Ishikawa (cell line): Measurements from ENCODE around the gene POLR3G.
A peak's percentile ranks its signal among the peaks of the same experiment; 100 is the strongest.

Source experiments
- CEBPB ChIP-seq: IDR thresholded peaks from 2 replicates; pipeline ENCODE4 v1.6.1; 2012
- CREB1 ChIP-seq: IDR thresholded peaks from 2 replicates; pipeline ENCODE4 v1.6.1; 2012; ENCODE audit warnings: low read depth
- EGR1 ChIP-seq: IDR thresholded peaks from 2 replicates; pipeline ENCODE4 v1.6.1; 2012
- EP300 ChIP-seq: IDR thresholded peaks from 2 replicates; pipeline ENCODE4 v1.6.1; 2012; ENCODE audit warnings: borderline replicate concordance
- FOXM1 ChIP-seq: IDR thresholded peaks from 2 replicates; pipeline ENCODE4 v1.6.1; 2012; ENCODE audit warnings: low read depth, borderline replicate concordance
- MAX ChIP-seq: IDR thresholded peaks from 2 replicates; pipeline ENCODE4 v1.6.1; 2012
- NFIC ChIP-seq: IDR thresholded peaks from 2 replicates; pipeline ENCODE4 v1.6.1; 2012
- RAD21 ChIP-seq: IDR thresholded peaks from 2 replicates; pipeline ENCODE4 v1.6.1; 2012; ENCODE audit warnings: low read depth
- REST ChIP-seq: IDR thresholded peaks from 2 replicates; pipeline ENCODE4 v1.6.1; 2012; ENCODE audit warnings: low read depth, mild to moderate bottlenecking
- TAF1 ChIP-seq: IDR thresholded peaks from 2 replicates; pipeline ENCODE4 v1.6.1; 2012; ENCODE audit warnings: low read depth, mild to moderate bottlenecking
- TCF12 ChIP-seq: IDR thresholded peaks from 2 replicates; pipeline ENCODE4 v1.6.1; 2012; ENCODE audit warnings: low read depth
- TEAD4 ChIP-seq: IDR thresholded peaks from 2 replicates; pipeline ENCODE4 v1.6.1; 2012
- USF1 ChIP-seq: IDR thresholded peaks from 2 replicates; pipeline ENCODE4 v1.6.1; 2012
- YY1 ChIP-seq: IDR thresholded peaks from 2 replicates; pipeline ENCODE4 v1.6.1; 2012; ENCODE audit warnings: low read depth
- ZBTB7A ChIP-seq: IDR thresholded peaks from 2 replicates; pipeline ENCODE4 v1.6.1; 2012; ENCODE audit warnings: low read depth

The POLR3G gene

GRCh38 chr5:90474235-90475107, at the start of gene POLR3G, which contains the start of gene MBLAC2:
Gene POLR3G, plus strand, starts transcription at chr5:90474864. Its CDS starts 10,704 bp downstream, at chr5:90485568.
Gene MBLAC2, minus strand, starts transcription at chr5:90474771. Its CDS starts 479 bp downstream, at chr5:90474292.
- TF ChIP-seq REST: no peak
- peak; percentile 14; the same call in 1 of the 2 replicates for TF ChIP-seq TEAD4
- TF ChIP-seq CREB1: no peak
- peak; percentile 50 for TF ChIP-seq ZBTB7A
- TF ChIP-seq YY1: no peak
- peak; percentile 18; the same call in 1 of the 2 replicates for TF ChIP-seq CEBPB
- peak; percentile 97 for TF ChIP-seq MAX
- TF ChIP-seq EGR1: peak; percentile 94
- TF ChIP-seq NFIC: peak; percentile 51; the same call in 1 of the 2 replicates
- no peak; the same call in 1 of the 2 replicates for TF ChIP-seq RAD21
- TF ChIP-seq TCF12: peak; percentile 75
- TF ChIP-seq TAF1: peak; percentile 64
- TF ChIP-seq FOXM1: no peak
- no peak for TF ChIP-seq USF1
- TF ChIP-seq EP300: no peak

GRCh38 chr5:90434116-90434714, 40.4 kb upstream of the POLR3G start:
- TF ChIP-seq NFIC: no peak
- TF ChIP-seq RAD21: peak; percentile 77
- TF ChIP-seq MAX: no peak
- TF ChIP-seq ZBTB7A: no peak

GRCh38 chr5:90437663-90438062, 37.0 kb upstream of the POLR3G start:
- TF ChIP-seq CREB1: no peak
- TF ChIP-seq EP300: no peak
- no peak for TF ChIP-seq USF1
- no peak for TF ChIP-seq TAF1
- TF ChIP-seq CEBPB: no peak
- no peak for TF ChIP-seq TCF12
- TF ChIP-seq YY1: no peak
- TF ChIP-seq NFIC: no peak
- TF ChIP-seq REST: no peak
- no peak for TF ChIP-seq EGR1
- TF ChIP-seq ZBTB7A: no peak

GRCh38 chr5:90438100-90438499, 36.6 kb upstream of the POLR3G start:
- TF ChIP-seq ZBTB7A (no peak), CREB1 (no peak), TCF12 (no peak), TEAD4 (no peak), TAF1 (no peak), CEBPB (no peak), NFIC (no peak), FOXM1 (no peak), USF1 (no peak), EP300 (no peak), YY1 (no peak), RAD21 (no peak), MAX (no peak), EGR1 (no peak), REST (no peak)
